ENCODE data around the gene EVA1A. TPM values are rescaled to one million over a fixed set of nuclear protein-coding genes. Genes with fewer than 3 reads are reported as not detected.

Gene EVA1A
- total and polyA plus RNA-seq, 2 of the 8 experiments (the other 6 are each of a cell fraction or from before 2014, with no cell fraction given), result 2.4 to 4.3 TPM

DNA sequence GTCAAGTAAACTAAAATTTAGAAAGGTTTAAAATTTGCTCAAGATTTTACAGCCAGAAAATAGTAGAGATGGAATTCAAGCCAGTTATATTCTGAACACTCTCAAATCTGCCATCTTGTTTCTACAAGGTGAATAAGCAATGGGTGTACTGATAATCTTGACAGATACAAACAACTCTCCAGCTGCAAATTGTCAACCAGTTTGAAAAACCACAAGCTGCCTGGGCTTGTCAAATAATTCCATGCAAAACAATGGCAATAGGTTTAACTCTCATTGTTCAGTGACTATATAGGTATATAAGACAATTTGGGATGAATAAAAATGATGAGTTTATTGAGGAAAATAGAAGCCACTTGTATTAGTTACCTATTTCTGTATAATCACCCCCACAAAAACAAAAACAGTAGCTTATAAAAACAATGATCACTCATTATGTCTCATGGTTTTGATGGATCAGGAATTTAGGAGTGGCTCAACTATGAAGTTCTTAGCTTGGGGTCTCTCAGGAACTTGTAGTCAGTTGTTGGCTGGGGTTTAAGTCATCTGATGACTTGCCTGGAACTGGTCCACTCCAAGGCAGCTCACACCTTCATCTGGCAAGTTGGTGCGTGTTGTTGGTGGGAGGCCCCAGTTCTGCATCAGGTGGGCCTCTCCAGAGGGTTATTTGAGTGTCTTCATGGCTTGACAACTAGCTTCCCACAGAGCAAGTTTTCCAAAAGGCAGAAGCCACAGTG, 12.6 kb upstream of the EVA1A start:
- H4K20me1 ChIP-seq (replicated peaks in 1 of 2; ENCODE audit: control insufficient read depth in 1 of 2, insufficient read depth in 2 of 2, low read length in 2 of 2), result no peaks in the 10 kb centered on the region
- H3K4me2 ChIP-seq (ENCODE audit: insufficient read depth in 1 of 2, low read depth in 2 of 2, low read length in 2 of 2), result no peak overlapping the region
- H3K23me2 ChIP-seq (ENCODE audit: low read depth, low read length), result no peaks in the 10 kb centered on the region
- no peak for DNase-seq (ENCODE audit: low read depth in 1 of 2, low spot score in 2 of 2)
- no peak overlapping the region for H3K27ac ChIP-seq (ENCODE audit: low read depth, low read length)
- H2BK15ac ChIP-seq (ENCODE audit: low read length), result no peak overlapping the region
- no peak overlapping the region for H3K23ac ChIP-seq (ENCODE audit: insufficient read length)
- POLR2A ChIA-PET (ENCODE audit: partially characterized antibody), result no interaction called here
- no peaks in the 10 kb centered on the region for H3K4me1 ChIP-seq (replicated peaks in 1 of 4; ENCODE audit: control insufficient read depth in 3 of 4, insufficient read depth in 4 of 4, low read length in 3 of 4)
- TF ChIP-seq EGR1 (IDR thresholded peaks at IDR 0.05; ENCODE audit: borderline replicate concordance, low read depth, low read length) (no peak), BCL11A (IDR thresholded peaks at IDR 0.05; ENCODE audit: low read depth in 2 of 2, low read length in 2 of 2) (no peak)
- no peak overlapping the region for H3K9ac ChIP-seq (replicated peaks in 1 of 4; ENCODE audit: extremely low read depth in 1 of 4, low read depth in 3 of 4, low read length in 3 of 4)
- H2BK20ac ChIP-seq (ENCODE audit: low read length), result no peak overlapping the region
- no peak overlapping the region for H2BK12ac ChIP-seq (ENCODE audit: low read depth, low read length)
- H3K56ac ChIP-seq (replicated peaks; ENCODE audit: insufficient read length, low read depth, low read length), result no peak overlapping the region
- no peaks in the 10 kb centered on the region; a peak in 2 of 7 replicates for H3K27me3 ChIP-seq (replicated peaks in 1 of 4; ENCODE audit: control insufficient read depth in 3 of 4, extremely low read depth in 1 of 4, insufficient read depth in 3 of 4, low read length in 3 of 4)
- H3K79me1 ChIP-seq (ENCODE audit: low read depth, low read length), result no peaks in the 10 kb centered on the region
- no peak overlapping the region for H3K4me3 ChIP-seq (ENCODE audit: extremely low read depth in 1 of 4, insufficient read depth in 2 of 4, low read depth in 3 of 4, low read length in 4 of 4)
- 92% methylated on average over 1 of the region's 1 CpG; no CpG with 5 or more reads in 1 of the 2 experiments for WGBS, 2 experiments (ENCODE audit: extremely low coverage in 1 of 2, insufficient coverage in 1 of 2, insufficient read length in 1 of 2, insufficient replicate concordance in 2 of 2, low coverage in 1 of 2, low lambda C conversion rate in 2 of 2, missing lambda C conversion rate in 1 of 2)
- H2AK5ac ChIP-seq (ENCODE audit: low read depth, low read length), result no peak overlapping the region
- no peak for FAIRE-seq
- H3K36me3 ChIP-seq (ENCODE audit: control insufficient read depth in 2 of 4, insufficient read depth in 4 of 4, low read length in 3 of 4), result no peaks in the 10 kb centered on the region
- H2AFZ ChIP-seq (ENCODE audit: low read length), result no peak overlapping the region
- H3K4ac ChIP-seq (replicated peaks; ENCODE audit: insufficient read length, low read depth, low read length), result no peak overlapping the region
- no peaks in the 10 kb centered on the region for H3K9me3 ChIP-seq (ENCODE audit: insufficient read depth in 2 of 2, low read depth in 1 of 2, low read length in 1 of 2)
- CTCF ChIA-PET (ENCODE audit: partially characterized antibody), result interaction anchor here (1.0 to 2.1 kb wide), 13 partner anchors 9 to 108 kb away, joined by 3 to 13 read pairs (median 4); partner anchors contain the start of gene EVA1A
- H4K5ac ChIP-seq (ENCODE audit: insufficient read length, low read depth, low read length), result no peak overlapping the region
- H2BK5ac ChIP-seq (ENCODE audit: low read depth, low read length), result no peak overlapping the region
- no peak overlapping the region for H4K91ac ChIP-seq (replicated peaks; ENCODE audit: insufficient read length, low read length)
- no peak overlapping the region for H4K8ac ChIP-seq (ENCODE audit: extremely low read depth, insufficient read depth, low read length)
- H3K79me2 ChIP-seq (ENCODE audit: control insufficient read depth in 1 of 2, insufficient read depth in 2 of 2, low read length in 2 of 2), result no peaks in the 10 kb centered on the region
- H2BK120ac ChIP-seq (replicated peaks; ENCODE audit: low read depth, low read length), result no peak overlapping the region
- H3K18ac ChIP-seq (ENCODE audit: extremely low read depth, low read length), result no peak overlapping the region
- no peak overlapping the region for H3K14ac ChIP-seq (ENCODE audit: insufficient read length)

All from H1 (cell line).